ENCODE measurements around the gene TLR7.

GRCh38 chrX:12934850-12935249 is 68.0 kb downstream of the TLR7 start:
- TF ChIP-seq ZNF274 (IDR thresholded peaks at IDR 0.05; ENCODE audit: low read depth, low read length) (no peak), SUZ12 (IDR thresholded peaks at IDR 0.05; ENCODE audit: extremely low read depth, insufficient read depth, insufficient read length) (no peak)

Measured in NT2/D1 (cell line).